ENCODE data around the gene OPHN1. TPM values are rescaled to one million over a fixed set of nuclear protein-coding genes. Genes with fewer than 3 reads are reported as not detected.

OPHN1 gene
- total and polyA plus RNA-seq, 2 experiments from 2014 or later, result 2.2 to 3.8 TPM

- H3K9me2 ChIP-seq (ENCODE audit: insufficient read depth), result no peaks in the 10 kb centered on the region
- Mint-ChIP-seq H3K4me1 (no peaks in the 10 kb centered on the region), H3K27me3 (ENCODE audit: insufficient read depth, low read depth, poor library complexity) (no peaks in the 10 kb centered on the region), H3K9me3 (no peaks in the 10 kb centered on the region), H3K4me3 (no peak overlapping the region), H3K27ac (no peak overlapping the region), H3K36me3 (ENCODE audit: low read depth) (no peaks in the 10 kb centered on the region)
- TF ChIP-seq EZH2 (IDR thresholded peaks at IDR 0.05; ENCODE audit: low read depth, unreplicated experiment) (no peak), JUNB (IDR thresholded peaks at IDR 0.05; ENCODE audit: unreplicated experiment) (no peak), EZH2phosphoT487 (IDR thresholded peaks at IDR 0.05; ENCODE audit: unreplicated experiment) (no peak), ZNF114 (CRISPR knock-in tag; IDR thresholded peaks at IDR 0.05) (no peak), POLR2AphosphoS5 (IDR thresholded peaks at IDR 0.05; ENCODE audit: low read depth) (no peak), CTCF (conservative IDR thresholded peaks at IDR 0.05; ENCODE audit: low read depth in 2 of 2) (no peak), CREB1 (CRISPR knock-in tag; IDR thresholded peaks at IDR 0.05; ENCODE audit: low read depth) (no peak), ZNF331 (CRISPR knock-in tag; IDR thresholded peaks at IDR 0.05; ENCODE audit: low read depth) (no peak), STAT1 (IDR thresholded peaks at IDR 0.05; ENCODE audit: unreplicated experiment) (no peak), REST (IDR thresholded peaks at IDR 0.05; ENCODE audit: unreplicated experiment) (no peak), ZNF462 (CRISPR knock-in tag; IDR thresholded peaks at IDR 0.05) (no peak), NANOG (IDR thresholded peaks at IDR 0.05; ENCODE audit: borderline replicate concordance) (no peak)
- TF ChIP-seq, protein P1, sequence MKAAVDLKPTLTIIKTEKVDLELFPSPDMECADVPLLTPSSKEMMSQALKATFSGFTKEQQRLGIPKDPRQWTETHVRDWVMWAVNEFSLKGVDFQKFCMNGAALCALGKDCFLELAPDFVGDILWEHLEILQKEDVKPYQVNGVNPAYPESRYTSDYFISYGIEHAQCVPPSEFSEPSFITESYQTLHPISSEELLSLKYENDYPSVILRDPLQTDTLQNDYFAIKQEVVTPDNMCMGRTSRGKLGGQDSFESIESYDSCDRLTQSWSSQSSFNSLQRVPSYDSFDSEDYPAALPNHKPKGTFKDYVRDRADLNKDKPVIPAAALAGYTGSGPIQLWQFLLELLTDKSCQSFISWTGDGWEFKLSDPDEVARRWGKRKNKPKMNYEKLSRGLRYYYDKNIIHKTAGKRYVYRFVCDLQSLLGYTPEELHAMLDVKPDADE (IDR thresholded peaks at IDR 0.05), result no peak
- H4K20me1 ChIP-seq (replicated peaks; ENCODE audit: insufficient read depth), result no peaks in the 10 kb centered on the region
- no peak overlapping the region for H2AFZ ChIP-seq
- no peak overlapping the region for H3K27ac ChIP-seq (ENCODE audit: low read depth)
- no peaks in the 10 kb centered on the region for H3K4me1 ChIP-seq (ENCODE audit: insufficient read depth)
- H3K4me3 ChIP-seq, result no peak overlapping the region
- H3K4me2 ChIP-seq, result no peak overlapping the region
- DNase-seq (ENCODE audit: low spot score) (no peak), ATAC-seq (no peak)
- no peaks in the 10 kb centered on the region for H3K79me2 ChIP-seq (replicated peaks; ENCODE audit: insufficient read depth)
- H3F3A ChIP-seq (replicated peaks; ENCODE audit: low read depth), result no peaks in the 10 kb centered on the region
- H3K36me3 ChIP-seq (ENCODE audit: insufficient read depth), result no peaks in the 10 kb centered on the region
- H3K27me3 ChIP-seq (ENCODE audit: insufficient read depth), result no peaks in the 10 kb centered on the region
Measured at GRCh38 chrX:68209008-68209407, 224.3 kb downstream of the OPHN1 start.
